HG03159 (cell line): ENCODE results near the gene SLC16A5.

Experiments
- ATAC-seq: cut with Tn5 transposase; IDR thresholded peaks from one replicate; pipeline ENCODE4 v1.9.1; 2021; ENCODE audit warnings: mild to moderate bottlenecking, moderate library complexity; ENCODE audit not compliant: unreplicated experiment

Gene SLC16A5

GRCh38 chr17:75084039-75084660 is 3.6 kb upstream of the SLC16A5 start:
- ATAC-seq: no peak

GRCh38 chr17:75086496-75087181 is 1.1 kb upstream of the SLC16A5 start:
- ATAC-seq: no peak

- ATAC-seq: no peak
Measured at GRCh38 chr17:75087182-75087557, 584 bp upstream of the SLC16A5 start.

GRCh38 chr17:75088465-75089417 is 987 bp downstream of the SLC16A5 start:
- no peak for ATAC-seq

GRCh38 chr17:75090871-75091854 is 3.4 kb downstream of the SLC16A5 start:
- no peak for ATAC-seq

- ATAC-seq: no peak
Measured at GRCh38 chr17:75091855-75092327, 4.1 kb downstream of the SLC16A5 start.

GRCh38 chr17:75093548-75094158 is 5.9 kb downstream of the SLC16A5 start:
- ATAC-seq: no peak

- ATAC-seq: no peak
Measured at GRCh38 chr17:75094871-75095399, 7.2 kb downstream of the SLC16A5 start.

- ATAC-seq: no peak
Measured at GRCh38 chr17:75096082-75096625, 8.4 kb downstream of the SLC16A5 start.

- ATAC-seq: no peak
Measured at GRCh38 chr17:75097865-75098264, 10.1 kb downstream of the SLC16A5 start.

- no peak for ATAC-seq
Measured at GRCh38 chr17:75098861-75099260, 11.1 kb downstream of the SLC16A5 start.

- ATAC-seq: no peak
Measured at GRCh38 chr17:75099881-75100595, 12.3 kb downstream of the SLC16A5 start.

- no peak for ATAC-seq
Measured at GRCh38 chr17:75102385-75102821, 14.6 kb downstream of the SLC16A5 start.

GRCh38 chr17:75103601-75104554 is 16.1 kb downstream of the SLC16A5 start:
- no peak for ATAC-seq

GRCh38 chr17:75105126-75106080 is 17.6 kb downstream of the SLC16A5 start:
- ATAC-seq: no peak

- ATAC-seq: no peak
Measured at GRCh38 chr17:75108193-75108592, 20.4 kb downstream of the SLC16A5 start.
